ENCODE results near the gene RXRA. TPM values are rescaled to one million over a fixed set of nuclear protein-coding genes. Genes with fewer than 3 reads are reported as not detected.

Gene RXRA
- total RNA-seq, 1 donor from 2014 or later, result 66.9 TPM

DNA sequence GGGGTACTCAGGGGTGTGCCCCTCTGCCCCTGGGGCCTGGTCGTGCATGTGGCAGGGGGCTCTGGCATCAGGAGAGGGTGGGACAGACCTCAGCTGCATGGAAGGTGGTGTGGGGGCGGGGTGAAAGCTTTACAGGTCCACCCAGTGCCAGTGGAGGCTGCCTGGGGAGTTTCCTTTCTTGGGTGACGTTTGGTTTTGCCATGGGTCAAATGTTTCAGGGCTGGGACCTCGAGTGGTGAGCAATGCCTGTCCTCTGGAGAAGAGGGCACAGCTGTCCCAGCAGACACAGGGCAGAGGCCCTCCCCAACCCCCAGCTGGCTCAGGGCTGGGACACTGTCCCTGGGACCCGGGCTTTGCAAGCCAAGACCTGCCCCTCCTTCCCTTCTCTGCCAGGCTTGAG lies 3.6 kb downstream of the RXRA start:
- Mint-ChIP-seq H3K4me3 (peak overlapping the region; percentile 85), H3K9me3 (no peaks in the 10 kb centered on the region), H3K27me3 (no peaks in the 10 kb centered on the region), H3K4me1 (ENCODE audit: unreplicated experiment) (peaks cover 21% of the 10 kb centered on the region), H3K36me3 (no peaks in the 10 kb centered on the region), H3K27ac (peak overlapping the region; percentile 68)
- TF ChIP-seq, protein P1, sequence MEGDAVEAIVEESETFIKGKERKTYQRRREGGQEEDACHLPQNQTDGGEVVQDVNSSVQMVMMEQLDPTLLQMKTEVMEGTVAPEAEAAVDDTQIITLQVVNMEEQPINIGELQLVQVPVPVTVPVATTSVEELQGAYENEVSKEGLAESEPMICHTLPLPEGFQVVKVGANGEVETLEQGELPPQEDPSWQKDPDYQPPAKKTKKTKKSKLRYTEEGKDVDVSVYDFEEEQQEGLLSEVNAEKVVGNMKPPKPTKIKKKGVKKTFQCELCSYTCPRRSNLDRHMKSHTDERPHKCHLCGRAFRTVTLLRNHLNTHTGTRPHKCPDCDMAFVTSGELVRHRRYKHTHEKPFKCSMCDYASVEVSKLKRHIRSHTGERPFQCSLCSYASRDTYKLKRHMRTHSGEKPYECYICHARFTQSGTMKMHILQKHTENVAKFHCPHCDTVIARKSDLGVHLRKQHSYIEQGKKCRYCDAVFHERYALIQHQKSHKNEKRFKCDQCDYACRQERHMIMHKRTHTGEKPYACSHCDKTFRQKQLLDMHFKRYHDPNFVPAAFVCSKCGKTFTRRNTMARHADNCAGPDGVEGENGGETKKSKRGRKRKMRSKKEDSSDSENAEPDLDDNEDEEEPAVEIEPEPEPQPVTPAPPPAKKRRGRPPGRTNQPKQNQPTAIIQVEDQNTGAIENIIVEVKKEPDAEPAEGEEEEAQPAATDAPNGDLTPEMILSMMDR (conservative IDR thresholded peaks at IDR 0.05), result no peak
- DNase-seq (ENCODE audit: extremely low spot score, unreplicated experiment), result no peak

DNA sequence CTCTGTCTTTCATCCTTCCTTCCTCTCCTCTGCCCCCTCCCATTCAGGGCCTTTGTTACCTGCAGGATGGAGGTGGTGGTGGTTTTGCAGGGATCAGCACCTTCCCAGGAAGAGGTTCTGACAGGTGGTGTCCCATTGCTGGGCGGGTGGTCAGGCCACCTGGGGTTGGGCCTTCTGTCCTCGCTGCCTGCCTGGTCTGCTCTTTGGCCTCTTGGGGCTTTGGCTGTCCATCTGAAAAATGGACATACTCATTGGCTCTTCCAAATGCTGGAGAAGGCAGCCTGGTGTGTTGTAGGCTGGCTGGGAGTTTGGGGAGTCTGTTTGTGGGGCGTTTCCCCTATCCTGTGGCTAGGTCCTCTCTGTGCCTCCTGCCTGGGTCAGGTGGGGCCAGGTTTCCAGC lies 4.3 kb downstream of the RXRA start:
- Mint-ChIP-seq H3K4me3 (peak overlapping the region; percentile 85), H3K4me1 (ENCODE audit: unreplicated experiment) (peaks cover 25% of the 10 kb centered on the region), H3K27ac (peak overlapping the region; percentile 68), H3K36me3 (no peaks in the 10 kb centered on the region), H3K27me3 (no peaks in the 10 kb centered on the region), H3K9me3 (no peaks in the 10 kb centered on the region)
- DNase-seq (ENCODE audit: extremely low spot score, unreplicated experiment), result no peak
- TF ChIP-seq, protein P1 (conservative IDR thresholded peaks at IDR 0.05), result no peak

- TF ChIP-seq, protein P1 (conservative IDR thresholded peaks at IDR 0.05), result no peak
- H3K4me3 Mint-ChIP-seq, result peak overlapping the region; percentile 28
- H3K9me3 Mint-ChIP-seq, result no peaks in the 10 kb centered on the region
- H3K4me1 Mint-ChIP-seq (ENCODE audit: unreplicated experiment), result peaks cover 25% of the 10 kb centered on the region
- no peak for DNase-seq (ENCODE audit: extremely low spot score, unreplicated experiment)
- H3K27me3 Mint-ChIP-seq, result no peaks in the 10 kb centered on the region
- H3K27ac Mint-ChIP-seq, result no peak overlapping the region
- no peaks in the 10 kb centered on the region for H3K36me3 Mint-ChIP-seq
Measured at GRCh38 chr9:134331186-134332025, 5.2 kb downstream of the RXRA start.

DNA sequence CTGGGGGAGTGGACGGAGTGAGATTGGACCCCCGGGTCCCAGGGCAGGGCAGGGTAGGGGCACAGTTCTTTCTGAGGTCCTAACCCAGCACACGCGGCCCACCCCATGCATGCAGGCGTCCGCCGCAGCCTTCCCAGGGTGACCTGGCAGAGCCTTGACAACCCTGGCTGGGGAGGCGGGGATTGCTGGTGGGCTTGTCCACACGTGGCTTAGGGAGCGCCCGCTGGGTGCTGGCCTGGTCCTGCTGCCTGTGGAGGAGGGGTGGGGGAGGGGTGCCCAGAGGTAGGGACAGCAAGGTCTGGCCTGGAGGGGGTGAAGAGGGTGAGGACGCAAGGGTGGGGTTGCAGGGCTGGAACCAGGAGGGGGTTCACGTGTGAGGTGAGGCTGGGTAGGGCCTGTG lies 6.0 kb downstream of the RXRA start:
- TF ChIP-seq, protein P1 (conservative IDR thresholded peaks at IDR 0.05), result no peak
- Mint-ChIP-seq H3K36me3 (no peaks in the 10 kb centered on the region), H3K9me3 (no peaks in the 10 kb centered on the region), H3K27me3 (no peaks in the 10 kb centered on the region), H3K4me1 (ENCODE audit: unreplicated experiment) (peaks cover 33% of the 10 kb centered on the region), H3K4me3 (no peak overlapping the region), H3K27ac (no peak overlapping the region)
- no peak for DNase-seq (ENCODE audit: extremely low spot score, unreplicated experiment)

DNA sequence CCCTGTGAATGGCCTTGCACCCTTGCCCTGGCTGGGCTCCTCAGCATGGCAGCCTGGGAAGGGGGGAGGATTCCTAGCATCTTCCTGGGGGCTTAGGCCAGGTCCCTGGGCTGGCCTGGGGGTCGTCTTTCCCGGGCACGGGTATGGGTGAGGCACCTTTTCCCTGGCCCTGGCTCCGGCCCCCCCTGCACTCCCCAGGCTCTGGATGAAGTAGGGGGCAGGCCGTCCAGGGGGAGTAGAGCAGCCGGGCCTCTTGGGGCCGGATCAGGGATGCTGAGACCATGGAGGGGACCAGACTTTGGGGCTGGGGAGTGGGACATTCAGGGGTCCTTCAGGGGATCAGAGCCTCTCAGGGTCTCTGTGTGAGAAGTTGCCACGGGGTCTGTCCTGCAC lies 6.6 kb downstream of the RXRA start:
- Mint-ChIP-seq H3K27ac (no peak overlapping the region), H3K4me1 (ENCODE audit: unreplicated experiment) (peaks cover 39% of the 10 kb centered on the region), H3K27me3 (no peaks in the 10 kb centered on the region), H3K4me3 (no peak overlapping the region), H3K9me3 (no peaks in the 10 kb centered on the region), H3K36me3 (no peaks in the 10 kb centered on the region)
- TF ChIP-seq, protein P1 (conservative IDR thresholded peaks at IDR 0.05), result no peak
- no peak for DNase-seq (ENCODE audit: extremely low spot score, unreplicated experiment)

All from type B pancreatic cell (in vitro differentiated cells).